ENCODE measurements around the gene CRTC1.

Gene CRTC1

GRCh38 chr19:18788529-18789421, 105.3 kb downstream of the CRTC1 start:
- FAIRE-seq = no peak

- FAIRE-seq = no peak
Observed at GRCh38 chr19:18789422-18789869, 106.0 kb downstream of the CRTC1 start.

- FAIRE-seq = no peak
Observed at GRCh38 chr19:18789883-18790565, 106.5 kb downstream of the CRTC1 start.

DNA sequence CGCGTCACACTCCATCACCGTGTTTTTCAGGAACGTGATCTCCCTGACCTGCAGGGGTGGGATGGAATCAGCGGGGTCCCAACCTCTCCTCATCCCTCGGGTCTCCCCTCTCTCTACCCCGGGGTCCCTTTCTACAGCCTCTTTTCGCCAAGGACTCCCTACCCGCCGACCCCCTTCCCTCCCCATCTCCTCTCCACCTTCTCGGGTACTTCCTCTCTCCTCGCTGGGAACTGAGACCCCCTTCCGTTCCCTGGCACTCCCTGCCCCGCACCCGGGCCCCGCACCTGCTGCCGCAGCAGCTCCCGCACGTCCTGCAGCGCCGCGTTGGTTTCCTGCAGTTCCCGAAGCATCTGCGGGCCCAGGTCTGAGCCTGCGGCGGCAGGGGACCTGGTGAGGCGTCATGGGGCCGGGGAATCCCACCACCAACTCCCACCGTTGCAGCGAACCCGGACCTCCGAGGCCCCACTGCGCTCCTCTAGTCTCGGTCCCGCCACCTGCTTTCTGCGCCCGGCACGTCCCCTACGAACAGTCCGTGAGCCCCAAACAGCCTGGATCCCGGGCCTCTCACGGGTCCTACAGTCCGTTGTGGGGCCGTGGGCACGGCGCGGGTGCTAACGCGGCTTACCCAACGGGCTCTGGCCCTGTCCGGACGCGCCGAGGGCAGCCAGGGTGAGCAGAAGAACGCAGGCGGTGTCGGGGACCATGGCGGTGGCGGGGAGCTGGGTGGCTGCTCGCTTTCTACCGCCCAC, 107.3 kb downstream of the CRTC1 start, which contains the start of gene COMP:
Gene COMP (minus strand): TSS at position 740 of the 749 bp plus-strand sequence. CDS start 36 bp downstream, at position 704.
- no peak for FAIRE-seq

DNA sequence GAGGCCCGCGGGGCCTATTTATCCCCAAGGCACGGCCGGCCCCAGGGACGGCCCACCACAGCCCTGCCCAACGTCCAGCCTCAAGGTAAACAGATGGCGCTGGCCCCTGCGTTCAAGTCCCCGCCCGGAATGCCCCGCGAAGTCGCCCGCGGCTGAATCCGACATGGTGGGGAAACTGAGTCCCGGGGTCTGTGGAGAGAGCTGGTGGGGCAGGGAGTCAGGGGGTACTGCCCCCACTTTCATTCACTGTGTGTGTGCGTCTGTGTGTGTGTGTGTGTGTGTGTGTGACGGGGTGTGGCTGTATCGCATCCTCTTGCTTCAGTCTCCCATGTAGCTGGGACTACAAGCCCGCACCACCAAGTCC, 107.8 kb downstream of the CRTC1 start:
- no peak for FAIRE-seq

DNA sequence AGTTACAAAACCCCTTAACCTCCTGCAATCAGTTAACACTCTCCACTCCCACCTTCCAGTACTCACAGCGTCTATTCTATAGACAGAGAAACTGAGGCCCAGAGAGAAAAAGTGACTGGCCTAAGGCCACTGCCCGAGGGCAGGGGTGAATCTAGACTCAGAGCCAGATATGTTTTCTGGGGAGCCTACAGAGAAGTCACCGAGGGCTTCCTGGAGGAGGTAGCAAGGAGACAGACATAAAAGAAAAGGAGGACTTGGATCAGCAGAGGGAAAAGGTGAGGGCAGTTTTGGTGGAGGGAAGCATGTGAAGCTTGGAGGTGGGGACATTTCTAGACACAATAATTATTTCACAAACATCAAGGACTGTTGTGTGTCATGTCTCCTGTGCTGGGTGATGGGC, 109.2 kb downstream of the CRTC1 start:
- FAIRE-seq = no peak

GRCh38 chr19:18793144-18794028, 109.9 kb downstream of the CRTC1 start:
- FAIRE-seq = no peak

DNA sequence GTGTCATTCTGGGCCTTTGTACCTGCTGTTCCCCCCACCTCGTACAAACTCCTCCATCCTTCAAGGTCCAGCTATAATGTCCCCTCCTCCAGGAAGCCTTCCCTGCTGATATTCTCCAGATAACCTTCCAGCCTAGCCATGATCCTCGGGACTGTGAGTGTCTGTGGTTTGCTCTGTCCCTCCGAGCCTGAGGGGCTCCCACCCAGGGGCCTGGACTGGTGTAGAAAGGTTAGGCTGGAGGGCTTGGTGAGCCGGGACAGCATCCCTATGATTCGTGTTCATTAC, 110.5 kb downstream of the CRTC1 start:
- FAIRE-seq = no peak

DNA sequence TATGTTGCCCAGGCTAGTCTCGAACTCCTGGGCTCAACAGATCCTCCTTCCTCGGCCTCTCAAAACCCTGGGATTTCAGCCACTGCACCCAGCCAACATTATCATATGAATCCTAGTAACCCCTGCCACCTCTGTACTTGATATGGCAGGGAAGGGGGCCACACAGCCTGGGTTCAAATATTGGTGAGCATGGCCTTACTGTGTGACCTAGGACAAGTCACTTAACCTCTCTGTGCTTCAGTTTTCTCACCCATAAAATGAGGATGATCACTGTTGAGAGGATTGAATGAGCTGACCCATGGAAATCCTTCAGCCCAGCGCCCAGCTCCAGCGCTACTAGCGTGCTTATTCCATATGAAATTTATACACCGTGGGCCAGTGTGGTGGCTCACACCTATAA, 111.2 kb downstream of the CRTC1 start:
- FAIRE-seq = no peak

GRCh38 chr19:18795540-18795939, 112.1 kb downstream of the CRTC1 start:
- FAIRE-seq = no peak

- no peak for FAIRE-seq
Observed at GRCh38 chr19:18796239-18796638, 112.8 kb downstream of the CRTC1 start.

DNA sequence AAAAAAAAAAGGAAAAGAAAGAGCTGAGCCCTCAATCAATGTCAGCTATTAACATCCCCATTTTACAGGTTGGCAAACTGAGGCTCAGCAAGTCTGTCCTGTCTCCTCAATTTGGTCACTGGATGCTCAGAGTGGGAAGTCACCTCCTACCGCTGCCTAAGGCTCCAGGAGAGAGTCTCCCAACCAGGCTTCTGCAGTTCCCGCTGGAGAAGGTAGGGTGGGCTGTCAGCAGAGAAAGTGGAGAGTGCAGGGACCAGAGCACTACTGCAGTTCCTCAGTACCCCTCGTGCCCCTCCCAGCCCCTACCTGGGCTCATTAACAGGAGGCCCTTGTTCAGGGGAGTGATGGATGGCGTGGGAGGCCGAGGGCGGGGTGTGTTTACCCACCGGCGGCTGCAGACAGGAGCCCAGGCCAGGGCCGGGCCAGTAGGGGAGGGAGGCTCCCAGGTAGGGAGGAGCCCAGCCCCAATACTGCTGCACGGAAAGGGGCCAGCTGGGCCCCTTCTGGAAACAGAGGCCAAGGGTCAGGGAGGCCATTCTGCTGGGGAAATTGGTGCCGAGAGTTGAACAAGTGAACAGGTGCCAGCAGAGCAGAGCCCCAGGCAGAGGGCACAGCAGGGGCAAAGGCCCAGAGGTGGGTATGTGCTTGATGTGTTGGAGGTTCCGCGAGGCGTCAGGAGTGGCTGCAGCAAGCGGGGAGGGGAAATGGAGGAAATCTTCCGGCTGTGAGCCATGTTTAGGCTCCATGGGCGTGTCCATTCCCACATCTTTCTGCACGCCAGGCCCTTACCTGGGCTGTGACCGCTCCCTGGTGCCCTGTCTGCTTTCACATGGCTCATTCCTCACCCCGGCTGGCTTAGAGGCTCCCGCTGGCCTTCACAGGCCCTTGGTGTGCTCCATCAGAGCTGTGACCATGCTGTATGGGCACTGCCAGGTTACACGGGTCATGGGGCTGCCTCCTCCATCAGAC, 115.2 kb downstream of the CRTC1 start:
- FAIRE-seq = no peak

- FAIRE-seq = no peak
Observed at GRCh38 chr19:18799389-18799970, 116.0 kb downstream of the CRTC1 start.

DNA sequence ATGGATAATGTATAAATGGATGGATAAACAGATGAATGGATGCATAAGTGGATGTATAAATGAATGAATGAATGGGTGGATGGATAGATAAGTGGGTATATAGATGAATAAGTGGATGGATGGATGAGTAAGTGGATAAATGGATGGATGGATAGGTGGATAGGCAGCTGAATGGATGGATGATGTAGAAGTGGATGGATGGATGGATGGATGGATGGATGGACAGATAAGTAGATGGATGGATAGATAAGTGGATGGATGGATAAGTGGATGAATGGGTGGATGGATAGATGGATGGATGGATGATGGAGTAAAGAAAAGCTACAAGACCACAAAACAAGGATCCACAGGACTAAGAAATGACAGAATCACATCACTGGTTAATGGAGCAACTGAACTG, 116.6 kb downstream of the CRTC1 start:
- no peak for FAIRE-seq

DNA sequence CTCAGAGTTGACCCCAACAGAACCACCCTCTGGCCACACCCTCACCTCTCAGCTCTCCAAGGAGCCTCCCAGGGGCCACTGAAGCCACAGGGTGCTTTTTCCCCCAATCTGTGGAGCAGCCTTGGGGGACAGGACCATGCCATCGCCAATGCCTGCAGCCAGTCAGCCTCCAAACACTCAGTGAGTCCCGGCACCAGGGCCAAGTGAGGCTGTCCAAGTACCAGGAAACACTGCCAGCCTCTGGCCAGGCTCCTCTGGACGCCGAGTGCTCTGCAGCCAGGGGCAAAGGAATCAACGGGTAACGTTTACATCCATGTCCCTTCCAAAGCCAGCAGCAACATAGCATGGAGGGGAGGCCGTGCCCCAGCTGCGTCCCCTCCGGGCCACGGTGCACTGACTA, 117.2 kb downstream of the CRTC1 start:
- FAIRE-seq = no peak

DNA sequence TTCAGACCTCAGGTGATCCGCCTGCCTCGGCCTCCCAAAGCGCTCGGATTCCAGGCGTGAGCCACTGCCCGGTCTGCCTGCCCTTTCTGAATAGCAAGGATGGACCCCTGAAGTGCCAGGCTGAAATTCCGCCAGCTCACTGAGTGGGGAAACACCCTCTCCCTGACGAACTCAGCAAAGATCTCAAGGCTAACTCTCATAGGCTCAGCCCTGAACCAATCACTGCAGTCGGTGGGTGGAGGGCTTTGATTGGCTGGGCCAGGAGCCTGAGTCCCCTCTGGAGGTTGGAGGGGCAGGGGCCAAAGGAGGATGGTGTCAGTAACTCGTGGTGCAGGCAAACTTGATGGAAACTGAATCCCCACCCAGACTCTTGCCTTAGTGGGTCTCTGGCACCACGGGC, 118.9 kb downstream of the CRTC1 start:
- FAIRE-seq = no peak

DNA sequence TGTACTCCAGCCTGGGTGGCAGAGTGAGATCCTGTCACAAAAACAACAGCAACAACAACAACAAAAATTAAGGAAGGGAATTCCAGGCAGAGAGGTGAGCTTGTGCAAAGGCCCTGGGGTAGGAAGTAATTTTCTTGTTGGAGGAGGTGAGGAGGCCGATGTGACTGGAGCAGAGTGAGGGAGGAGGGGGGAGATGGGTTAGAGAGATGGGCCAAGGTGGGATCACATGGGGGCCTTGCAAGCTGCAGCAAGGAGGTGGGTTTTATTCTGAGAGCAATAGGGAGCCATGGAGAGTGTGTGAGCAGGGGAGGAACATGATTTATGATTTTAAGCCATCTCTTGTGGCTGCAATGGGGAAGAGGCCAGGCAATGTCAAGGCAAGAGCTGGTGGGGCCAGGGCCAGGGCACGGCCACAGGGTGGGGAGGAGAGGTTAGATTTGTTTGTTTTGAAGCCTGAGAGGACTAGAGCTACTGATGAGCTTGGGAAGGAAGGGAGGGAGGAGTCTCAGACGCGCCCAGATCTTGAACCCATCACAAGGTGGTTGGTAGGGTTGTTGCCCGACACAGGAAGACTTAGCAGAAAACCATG, 120.2 kb downstream of the CRTC1 start:
- no peak for FAIRE-seq

DNA sequence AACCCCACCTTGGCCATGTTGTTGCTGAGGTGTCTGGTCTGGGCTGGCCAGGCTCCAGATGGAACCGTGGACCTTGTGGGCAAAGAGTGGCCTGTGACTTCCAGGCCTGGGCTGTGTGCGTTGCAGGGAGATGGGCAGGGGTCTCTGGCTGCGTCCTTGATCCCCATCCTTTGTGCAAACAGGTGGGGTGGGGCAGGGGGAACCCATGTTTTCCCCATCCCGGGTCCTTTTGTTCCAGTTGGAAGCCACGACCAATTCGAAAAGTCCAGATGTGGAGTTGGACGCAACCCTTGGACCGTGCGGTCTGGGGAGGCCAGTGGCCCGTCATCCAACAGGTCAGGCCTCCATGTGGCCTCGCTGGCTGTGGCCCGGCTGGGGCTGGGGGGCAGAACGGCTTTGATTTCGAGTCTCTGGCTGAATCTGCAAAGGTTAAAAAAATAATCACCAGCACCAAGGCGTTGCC, 120.7 kb downstream of the CRTC1 start:
- no peak for FAIRE-seq

GRCh38 chr19:18804643-18805042, 121.2 kb downstream of the CRTC1 start:
- FAIRE-seq = no peak

- no peak for FAIRE-seq
Observed at GRCh38 chr19:18807861-18808331, 124.4 kb downstream of the CRTC1 start.
